Upper lobe of left lung (tissue), 6 donors: Measurements from ENCODE around the gene FAM3B. TPM values are rescaled to one million over a fixed set of nuclear protein-coding genes. Genes with fewer than 3 reads are reported as not detected.

Source experiments
- ATAC-seq, 2 donors: fragments of 200-7000 bp; cut with Tn5 transposase; one replicate each; pipeline ENCODE4 v1.9.1; 2022; ENCODE audit warnings: mild to moderate bottlenecking in 2 of 2, moderate library complexity in 2 of 2; ENCODE audit not compliant: low FRiP score in 2 of 2
- DNase-seq, 2 donors: peaks; one replicate each; pipeline ENCODE4 v3.0.0-alpha.2; 2019 to 2020
- H3K27ac ChIP-seq, 4 donors: fragments of 200-600 bp; sonication (generic); one replicate each; pipeline ENCODE4 v1.5.1; 2016 to 2019
- H3K27me3 ChIP-seq, 4 donors: fragments of 200-600 bp; sonication (generic); one replicate each; pipeline ENCODE4 v1.5.1; 2017 to 2019
- H3K36me3 ChIP-seq, 4 donors: fragments of 200-600 bp; sonication (generic); one replicate each; pipeline ENCODE4 v1.5.1; 2016 to 2019
- H3K4me1 ChIP-seq, 4 donors: fragments of 200-600 bp; sonication (generic); one replicate each; pipeline ENCODE4 v1.5.1; 2018 to 2019
- H3K4me3 ChIP-seq, 4 donors: fragments of 200-600 bp; sonication (generic); one replicate each; pipeline ENCODE4 v1.5.1; 2017 to 2019; ENCODE audit warnings: mild to moderate bottlenecking in 2 of 4, moderate library complexity in 1 of 4
- H3K9me3 ChIP-seq, 4 donors: fragments of 200-600 bp; sonication (generic); one replicate each; pipeline ENCODE4 v1.5.1; 2018 to 2019
- EP300 ChIP-seq, 4 donors: sonication (generic); formaldehyde crosslinking; IDR thresholded peaks; one replicate each; pipeline ENCODE4 v1.5.1; 2017; ENCODE audit warnings: antibody characterized with exemption in 4 of 4, control low read depth in 2 of 4
- POLR2A ChIP-seq, 4 donors: fragments of 450-650 bp; IDR thresholded peaks; one replicate each; pipeline ENCODE4 v1.5.1; 2016 to 2017; ENCODE audit warnings: antibody characterized with exemption in 4 of 4, mild to moderate bottlenecking in 2 of 4
- POLR2AphosphoS5 ChIP-seq, 2 donors: sonication (generic); formaldehyde crosslinking; IDR thresholded peaks; one replicate each; pipeline ENCODE4 v1.5.1; 2017; ENCODE audit warnings: antibody characterized with exemption in 2 of 2
- whole genome bisulfite sequencing, 2 donors: methylation state at CpG; one replicate each; pipeline ENCODE4 v1.1.5; 2017 to 2018; 5-methylcytosine and 5-hydroxymethylcytosine counted together
- total RNA-seq, 6 donors: library from RNA; depleted of rRNA in 4 of 6; stranded (reverse); fragments of >200 nt in 4 of 6; gene quantifications; one replicate each; pipeline versions ENCODE4 v1.1.0 to v1.2.1, GENCODE V29; 2016 to 2021
- TF ChIP-seq, protein P1 (sequence below), 6 experiments: fragments of 450-650 bp in 4 of 6; fragments of 200-600 bp in 2 of 6; sonication (generic) in 2 of 6; IDR thresholded peaks; one replicate each; pipeline ENCODE4 v1.5.1; 2016 to 2019; ENCODE audit warnings: antibody characterized with exemption in 6 of 6
- donor health status: DM: no; HTN: no; CAD: no; lungs with moderate emphysema.
- donor health status: DM: no; HTN: yes; CAD: no; lungs with severe emphysema.

FAM3B gene
- total RNA-seq, 6 donors from 2014 or later = 2.9 to 13.2 (median 4.7) TPM

DNA sequence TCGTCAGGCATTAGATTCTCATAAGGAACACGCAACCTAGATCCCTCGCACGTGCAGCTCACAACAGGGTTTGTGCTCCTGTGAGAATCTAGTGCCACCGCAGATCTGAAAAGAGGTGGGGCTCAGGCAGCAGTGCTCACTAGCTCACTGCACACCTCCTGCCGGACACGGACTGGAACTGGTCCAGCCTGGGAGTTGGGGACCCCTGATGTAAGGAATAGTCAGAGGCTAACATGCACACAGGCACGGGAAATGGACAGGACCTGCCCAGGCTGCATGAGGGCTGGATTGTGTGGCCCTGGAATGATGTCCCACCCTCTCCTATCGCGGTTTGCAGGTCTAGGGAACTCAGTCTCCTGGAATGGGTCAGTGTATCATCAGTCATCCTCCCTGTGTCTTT is 86.2 kb downstream of the FAM3B start:
- 89 to 96% methylated on average over 9 to 10 of the region's 10 CpGs for WGBS, 2 donors
- TF ChIP-seq EP300 (IDR thresholded peaks at IDR 0.05) (no peak), POLR2A (IDR thresholded peaks at IDR 0.05) (no peak), POLR2AphosphoS5 (IDR thresholded peaks at IDR 0.05) (no peak)
- TF ChIP-seq, protein P1, sequence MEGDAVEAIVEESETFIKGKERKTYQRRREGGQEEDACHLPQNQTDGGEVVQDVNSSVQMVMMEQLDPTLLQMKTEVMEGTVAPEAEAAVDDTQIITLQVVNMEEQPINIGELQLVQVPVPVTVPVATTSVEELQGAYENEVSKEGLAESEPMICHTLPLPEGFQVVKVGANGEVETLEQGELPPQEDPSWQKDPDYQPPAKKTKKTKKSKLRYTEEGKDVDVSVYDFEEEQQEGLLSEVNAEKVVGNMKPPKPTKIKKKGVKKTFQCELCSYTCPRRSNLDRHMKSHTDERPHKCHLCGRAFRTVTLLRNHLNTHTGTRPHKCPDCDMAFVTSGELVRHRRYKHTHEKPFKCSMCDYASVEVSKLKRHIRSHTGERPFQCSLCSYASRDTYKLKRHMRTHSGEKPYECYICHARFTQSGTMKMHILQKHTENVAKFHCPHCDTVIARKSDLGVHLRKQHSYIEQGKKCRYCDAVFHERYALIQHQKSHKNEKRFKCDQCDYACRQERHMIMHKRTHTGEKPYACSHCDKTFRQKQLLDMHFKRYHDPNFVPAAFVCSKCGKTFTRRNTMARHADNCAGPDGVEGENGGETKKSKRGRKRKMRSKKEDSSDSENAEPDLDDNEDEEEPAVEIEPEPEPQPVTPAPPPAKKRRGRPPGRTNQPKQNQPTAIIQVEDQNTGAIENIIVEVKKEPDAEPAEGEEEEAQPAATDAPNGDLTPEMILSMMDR (IDR thresholded peaks at IDR 0.05) = no peak
- no peak for ATAC-seq
- no peaks in the 10 kb centered on the region for H3K4me1 ChIP-seq
- H3K9me3 ChIP-seq = no peaks in the 10 kb centered on the region
- H3K36me3 ChIP-seq = peaks cover 0 to 51% (median 19%) of the 10 kb centered on the region in 4 donors
- no peak overlapping the region for H3K27ac ChIP-seq
- no peak overlapping the region for H3K4me3 ChIP-seq
- DNase-seq = no peak
- no peaks in the 10 kb centered on the region for H3K27me3 ChIP-seq

DNA sequence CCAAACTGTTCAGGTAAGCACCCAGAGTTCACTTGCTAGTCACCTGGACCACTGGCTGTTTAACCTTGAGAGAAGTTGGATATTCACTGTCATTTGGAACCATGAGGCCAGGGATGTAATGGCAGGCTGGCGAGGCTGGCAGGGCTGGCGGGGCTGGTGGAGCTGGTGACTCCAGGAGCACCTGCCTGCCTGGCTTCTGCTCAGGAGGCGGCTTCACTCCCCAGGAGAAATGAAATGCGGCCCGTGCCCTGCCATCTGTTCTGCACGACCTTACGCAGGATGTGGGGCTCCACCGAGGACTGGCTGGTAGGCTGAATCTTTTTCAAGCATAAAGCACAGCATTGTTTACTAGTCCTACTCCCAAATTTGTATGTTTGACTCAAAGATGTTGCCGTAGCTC is 86.7 kb downstream of the FAM3B start:
- no peaks in the 10 kb centered on the region for H3K9me3 ChIP-seq
- H3K27ac ChIP-seq = no peak overlapping the region
- H3K27me3 ChIP-seq = no peaks in the 10 kb centered on the region
- no peak for ATAC-seq
- WGBS, 2 donors = 96 to 100% methylated on average over 2 to 9 of the region's 9 CpGs
- H3K4me1 ChIP-seq = no peaks in the 10 kb centered on the region
- H3K4me3 ChIP-seq = no peak overlapping the region
- peak in 1 of 2 donors; percentile 62 for DNase-seq
- peaks cover 0 to 54% (median 24%) of the 10 kb centered on the region in 4 donors for H3K36me3 ChIP-seq
- TF ChIP-seq, protein P1 (IDR thresholded peaks at IDR 0.05) = no peak
- TF ChIP-seq EP300 (IDR thresholded peaks at IDR 0.05) (no peak), POLR2AphosphoS5 (IDR thresholded peaks at IDR 0.05) (no peak), POLR2A (IDR thresholded peaks at IDR 0.05) (no peak)

DNA sequence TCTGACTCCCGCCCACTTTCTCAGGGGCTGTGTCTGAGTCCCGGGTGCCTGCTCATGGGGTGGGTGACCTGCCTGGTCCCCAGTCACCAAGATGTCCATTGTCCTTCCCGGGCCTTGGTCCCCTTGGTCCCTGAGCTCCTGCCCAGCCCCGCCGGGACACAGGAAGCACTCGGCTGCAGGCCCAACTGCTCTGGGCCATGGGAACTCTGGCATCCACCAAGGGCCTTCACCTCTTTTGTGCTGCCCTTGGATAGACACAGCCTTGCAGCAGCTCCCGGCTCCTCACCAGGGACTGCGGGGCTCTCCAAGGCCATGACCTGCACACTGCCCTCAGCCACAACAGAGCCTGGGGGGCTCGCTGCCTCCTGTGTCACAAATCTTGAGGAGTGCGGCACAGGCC is 87.4 kb downstream of the FAM3B start:
- peaks cover 0 to 54% (median 25%) of the 10 kb centered on the region in 4 donors for H3K36me3 ChIP-seq
- no peaks in the 10 kb centered on the region for H3K9me3 ChIP-seq
- H3K27ac ChIP-seq = no peak overlapping the region
- no peak for ATAC-seq
- TF ChIP-seq EP300 (IDR thresholded peaks at IDR 0.05) (no peak), POLR2A (IDR thresholded peaks at IDR 0.05) (no peak), POLR2AphosphoS5 (IDR thresholded peaks at IDR 0.05) (no peak)
- TF ChIP-seq, protein P1 (IDR thresholded peaks at IDR 0.05) = no peak
- WGBS, 2 donors = 96% methylated on average over 8 to 10 of the region's 10 CpGs
- no peaks in the 10 kb centered on the region for H3K27me3 ChIP-seq
- no peaks in the 10 kb centered on the region for H3K4me1 ChIP-seq
- DNase-seq = peak in 1 of 2 donors; percentile 54
- no peak overlapping the region for H3K4me3 ChIP-seq

DNA sequence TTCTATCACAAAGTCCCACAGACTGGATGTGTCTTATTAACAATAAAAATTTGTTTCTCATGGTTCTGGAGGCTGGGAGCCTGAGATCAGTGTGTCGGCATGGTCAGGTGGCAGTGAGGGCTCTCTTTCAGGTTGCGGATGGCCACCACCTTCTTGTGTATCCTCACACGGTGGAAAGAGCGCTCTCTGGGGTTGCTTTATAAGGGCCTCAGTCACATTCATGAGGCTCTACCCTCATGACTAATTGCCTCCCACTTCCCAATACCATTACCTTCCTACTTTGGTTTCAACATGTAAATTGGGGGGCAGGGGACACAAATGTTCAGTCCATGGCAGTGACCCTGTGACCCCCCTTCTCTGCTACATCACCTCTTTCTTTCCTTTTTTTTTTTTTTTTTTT is 88.7 kb downstream of the FAM3B start:
- Histone ChIP-seq H3K27ac (no peak overlapping the region), H3K4me1 (no peaks in the 10 kb centered on the region), H3K27me3 (no peaks in the 10 kb centered on the region), H3K36me3 (peaks cover 0 to 49% (median 18%) of the 10 kb centered on the region in 4 donors), H3K4me3 (no peak overlapping the region), H3K9me3 (no peaks in the 10 kb centered on the region)
- WGBS, 2 donors = 93 to 96% methylated on average over 4 of the region's 4 CpGs
- DNase-seq (no peak), ATAC-seq (no peak)
- TF ChIP-seq EP300 (IDR thresholded peaks at IDR 0.05) (no peak), POLR2A (IDR thresholded peaks at IDR 0.05) (no peak), POLR2AphosphoS5 (IDR thresholded peaks at IDR 0.05) (no peak)
- TF ChIP-seq, protein P1 (IDR thresholded peaks at IDR 0.05) = no peak

DNA sequence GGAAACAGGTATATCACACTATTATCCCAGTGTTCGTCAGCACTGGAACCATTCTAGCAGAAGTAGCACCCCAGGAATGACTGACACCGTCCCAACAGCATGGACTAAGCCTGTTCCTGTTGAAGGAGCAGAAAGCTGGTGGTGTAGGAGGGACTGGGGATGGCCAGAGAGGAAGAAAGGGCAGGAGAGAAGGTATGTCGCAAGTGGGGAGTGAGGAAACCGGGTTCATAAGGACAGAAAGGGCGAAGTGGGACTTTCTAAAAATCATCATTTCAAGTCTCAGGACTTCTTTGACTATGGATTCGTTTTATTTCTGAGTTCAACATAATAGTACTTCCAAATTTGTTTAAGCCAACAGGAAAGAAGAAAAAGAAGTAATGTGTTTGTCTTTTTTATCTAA is 89.7 kb downstream of the FAM3B start:
- DNase-seq = peak in 1 of 2 donors; percentile 51
- TF ChIP-seq, protein P1 (IDR thresholded peaks at IDR 0.05) = no peak
- no peak for TF ChIP-seq POLR2AphosphoS5 (IDR thresholded peaks at IDR 0.05)
- no peak for TF ChIP-seq EP300 (IDR thresholded peaks at IDR 0.05)
- no peak for TF ChIP-seq POLR2A (IDR thresholded peaks at IDR 0.05)
- H3K27me3 ChIP-seq = no peaks in the 10 kb centered on the region
- H3K36me3 ChIP-seq = peaks cover 0 to 45% (median 18%) of the 10 kb centered on the region in 4 donors
- H3K9me3 ChIP-seq = no peaks in the 10 kb centered on the region
- 64 to 74% methylated on average over 6 of the region's 6 CpGs for WGBS, 2 donors
- peaks cover 0 to 1% (median 0%) of the 10 kb centered on the region in 4 donors for H3K4me1 ChIP-seq
- no peak overlapping the region for H3K4me3 ChIP-seq
- ATAC-seq = peak in 1 of 2 donors; percentile 43
- H3K27ac ChIP-seq = no peak overlapping the region
